WTC11 (cell line): ENCODE data around the gene RFNG. TPM values are rescaled to one million over a fixed set of nuclear protein-coding genes. Genes with fewer than 3 reads are reported as not detected.

Experiments
- ATAC-seq: fragments of 200-7000 bp; cut with Tn5 transposase; 2 replicates; pipeline ENCODE4 v1.10.0; 2021; ENCODE audit warnings: mild to moderate bottlenecking, moderate library complexity
- CTCF ChIA-PET: fragments of 300-600 bp; sonication (Branson Sonifier 250); formaldehyde crosslinking; loops from one replicate; lab custom pipeline; 2021; ENCODE audit warnings: antibody characterized with exemption; lab: Charles Lee
- POLR2A ChIA-PET: fragments of 350-600 bp; sonication (Branson Sonifier 250); formaldehyde crosslinking; loops from one replicate; lab custom pipeline; 2021; ENCODE audit warnings: antibody characterized with exemption; lab: Charles Lee
- DNase-seq: peaks from one replicate; pipeline ENCODE4 v3.0.0; 2021; ENCODE audit warnings: low spot score
- H3K27ac Mint-ChIP-seq: 2 replicates; pipeline ENCODE4 v1.8.0; 2021; ENCODE audit warnings: mixed read lengths
- H3K27me3 Mint-ChIP-seq: 2 replicates; pipeline ENCODE4 v1.8.0; 2021; ENCODE audit warnings: low read depth, mild to moderate bottlenecking, moderate library complexity, mixed read lengths
- H3K36me3 Mint-ChIP-seq: 2 replicates; pipeline ENCODE4 v1.8.0; 2021; ENCODE audit warnings: mixed read lengths
- H3K4me1 Mint-ChIP-seq: 2 replicates; pipeline ENCODE4 v1.8.0; 2022; ENCODE audit warnings: mixed read lengths
- H3K4me3 Mint-ChIP-seq: 2 replicates; pipeline ENCODE4 v1.8.0; 2021; ENCODE audit warnings: mild to moderate bottlenecking, moderate library complexity, mixed read lengths
- H3K9me3 Mint-ChIP-seq: 2 replicates; pipeline ENCODE4 v1.8.0; 2021; ENCODE audit warnings: mixed read lengths
- AR ChIP-seq: fragments of 250-450 bp; sonication (Bioruptor Pico); IDR thresholded peaks from 2 replicates; pipeline ENCODE4 v1.9.0; 2021; ENCODE audit warnings: mild to moderate bottlenecking
- ERG ChIP-seq: fragments of 250-450 bp; sonication (Bioruptor Pico); IDR thresholded peaks from 2 replicates; pipeline ENCODE4 v1.8.0; 2021; ENCODE audit warnings: mild to moderate bottlenecking
- GABPB1 ChIP-seq: sonication (generic); formaldehyde crosslinking; IDR thresholded peaks from 2 replicates; pipeline ENCODE4 v1.8.1; 2023; ENCODE audit warnings: mild to moderate bottlenecking, missing genetic modification reagents
- GRHL2 ChIP-seq: fragments of 250-450 bp; sonication (Bioruptor Pico); IDR thresholded peaks from 2 replicates; pipeline ENCODE4 v1.8.0; 2022; ENCODE audit warnings: mild to moderate bottlenecking, moderate library complexity; ENCODE audit not compliant: insufficient replicate concordance, severe bottlenecking
- IRF1 ChIP-seq: sonication (generic); formaldehyde crosslinking; IDR thresholded peaks from 2 replicates; pipeline ENCODE4 v1.8.0; 2023; ENCODE audit warnings: missing genetic modification reagents
- NFE2L1 ChIP-seq: sonication (generic); formaldehyde crosslinking; IDR thresholded peaks from 2 replicates; pipeline ENCODE4 v1.8.1; 2023; ENCODE audit warnings: missing genetic modification reagents
- NR3C1 ChIP-seq: sonication (generic); formaldehyde crosslinking; conservative IDR thresholded peaks from 2 replicates; pipeline ENCODE4 v1.8.1; 2023; ENCODE audit warnings: low read depth, mild to moderate bottlenecking, missing genetic modification reagents
- PRDM15 ChIP-seq: sonication (generic); formaldehyde crosslinking; IDR thresholded peaks from 2 replicates; pipeline ENCODE4 v1.8.0; 2022; ENCODE audit warnings: missing genetic modification reagents
- PRRX2 ChIP-seq: fragments of 250-450 bp; sonication (Bioruptor Pico); IDR thresholded peaks from 2 replicates; pipeline ENCODE4 v1.8.0; 2021; ENCODE audit warnings: mild to moderate bottlenecking
- USF2 ChIP-seq: sonication (generic); formaldehyde crosslinking; IDR thresholded peaks from 2 replicates; pipeline ENCODE4 v1.8.1; 2023; ENCODE audit warnings: mild to moderate bottlenecking, missing genetic modification reagents, moderate library complexity
- ZBTB21 ChIP-seq: sonication (generic); formaldehyde crosslinking; IDR thresholded peaks from 2 replicates; pipeline ENCODE4 v1.8.1; 2023; ENCODE audit warnings: mild to moderate bottlenecking, missing genetic modification reagents, borderline replicate concordance
- ZNF263 ChIP-seq: sonication (generic); formaldehyde crosslinking; IDR thresholded peaks from 2 replicates; pipeline ENCODE4 v1.8.1; 2022; ENCODE audit warnings: low read depth, mild to moderate bottlenecking, moderate library complexity, missing genetic modification reagents
- ZNF396 ChIP-seq: fragments of 250-450 bp; sonication (Bioruptor Pico); IDR thresholded peaks from 2 replicates; pipeline ENCODE4 v1.8.0; 2021; ENCODE audit warnings: mild to moderate bottlenecking, moderate library complexity, borderline replicate concordance
- ZNF671 ChIP-seq: fragments of 250-450 bp; sonication (Bioruptor Pico); IDR thresholded peaks from 2 replicates; pipeline ENCODE4 v1.8.0; 2021; ENCODE audit warnings: mild to moderate bottlenecking
- total RNA-seq: library from RNA; stranded (reverse); gene quantifications from 3 replicates; pipeline ENCODE4 v1.2.3, GENCODE V29; 2021

The RFNG gene
- total RNA-seq, 1 experiment from 2014 or later: 41.6 TPM

GRCh38 chr17:82077617-82078358 lies 26.2 kb upstream of the RFNG start:
- H3K9me3 Mint-ChIP-seq: no peaks in the 10 kb centered on the region
- ChIA-PET POLR2A (interaction anchor here (0.7 to 1.2 kb wide), 2 partner anchors 47 to 143 kb away, joined by 3 read pairs; no protein-coding TSS in a partner anchor), CTCF (interaction anchor here (0.7 to 4.9 kb wide), 6 partner anchors 29 to 158 kb away, joined by 3 to 37 read pairs (median 5); partner anchors contain the start of gene RAC3)
- ATAC-seq (peak; percentile 16), DNase-seq (no peak)
- no peak for TF ChIP-seq GRHL2 (CRISPR knock-in tag)
- no peak for TF ChIP-seq ZBTB21 (CRISPR knock-in tag)
- TF ChIP-seq NFE2L1: no peak
- no peak for TF ChIP-seq ZNF263 (CRISPR knock-in tag)
- 0 out of 2 replicates have a peak, but pooled peaks have one; percentile 37 for TF ChIP-seq ZNF671 (CRISPR knock-in tag)
- TF ChIP-seq PRRX2 (CRISPR knock-in tag): no peak
- no peak for TF ChIP-seq USF2 (CRISPR knock-in tag)
- no peak for TF ChIP-seq NR3C1 (CRISPR knock-in tag)
- peak; percentile 81 for TF ChIP-seq PRDM15 (CRISPR knock-in tag)
- no peak for TF ChIP-seq AR (CRISPR knock-in tag)
- peaks cover 9% of the 10 kb centered on the region for H3K36me3 Mint-ChIP-seq
- peaks cover 10% of the 10 kb centered on the region for H3K27me3 Mint-ChIP-seq
- H3K27ac Mint-ChIP-seq: peak overlapping the region; percentile 79
- no peak overlapping the region for H3K4me3 Mint-ChIP-seq
- H3K4me1 Mint-ChIP-seq: no peaks in the 10 kb centered on the region

GRCh38 chr17:82076785-82077591 lies 25.4 kb upstream of the RFNG start:
- ATAC-seq: peak; percentile 52
- H3K27ac Mint-ChIP-seq: peak overlapping the region; percentile 82

More at GRCh38 chr17:82076785-82077591, 25.4 kb upstream of the RFNG start:
- no peaks in the 10 kb centered on the region for H3K9me3 Mint-ChIP-seq
- ChIA-PET CTCF (interaction anchor here (0.6 to 4.9 kb wide), 8 partner anchors 10 to 80 kb away, joined by 3 to 37 read pairs (median 5); partner anchors contain the start of genes DCXR and RAC3), POLR2A (interaction anchor here (0.7 to 1.2 kb wide), 3 partner anchors 47 to 142 kb away, joined by 3 to 4 read pairs (median 3); partner anchors contain the start of genes CENPX and LRRC45)
- H3K4me1 Mint-ChIP-seq: no peaks in the 10 kb centered on the region
- DNase-seq: no peak
- H3K36me3 Mint-ChIP-seq: peaks cover 9% of the 10 kb centered on the region
- H3K4me3 Mint-ChIP-seq: no peak overlapping the region
- TF ChIP-seq ERG (CRISPR knock-in tag) (no peak), ZNF396 (no peak), GABPB1 (CRISPR knock-in tag) (0 out of 2 replicates have a peak, but pooled peaks have one; percentile 13), IRF1 (CRISPR knock-in tag) (no peak)
- peaks cover 15% of the 10 kb centered on the region for H3K27me3 Mint-ChIP-seq
